GM18520 (cell line): Measurements from ENCODE around the gene FOXD4L6.
"Not testable (repeated sequence)": the region's sequence is repeated elsewhere in the genome, so short reads cannot be mapped to it uniquely, and the experiment has no call there.

Experiments
- ATAC-seq: cut with Tn5 transposase; IDR thresholded peaks from one replicate; pipeline ENCODE4 v1.9.1; 2021; ENCODE audit not compliant: unreplicated experiment

FOXD4L6 gene

DNA sequence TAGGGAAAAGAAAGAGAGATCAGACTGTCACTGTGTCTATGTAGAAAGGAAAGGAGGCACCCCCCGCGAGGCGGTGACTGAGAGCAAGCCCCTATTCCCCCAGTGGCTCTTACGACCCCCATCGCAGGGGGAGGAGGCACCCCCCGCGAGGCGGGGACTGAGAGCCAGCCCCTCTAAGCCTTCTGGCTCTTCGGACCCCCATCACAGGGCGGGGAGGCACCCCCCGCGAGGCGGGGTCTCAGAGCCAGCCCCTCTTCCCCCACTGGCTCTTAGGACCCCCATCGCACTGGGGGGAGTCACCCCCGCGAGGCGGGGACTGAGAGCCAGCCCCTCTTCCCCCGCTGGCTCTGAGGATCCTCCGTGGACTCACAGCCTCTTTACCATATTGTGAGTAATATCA is 23.9 kb downstream of the FOXD4L6 start:
- ATAC-seq = not testable (repeated sequence)

DNA sequence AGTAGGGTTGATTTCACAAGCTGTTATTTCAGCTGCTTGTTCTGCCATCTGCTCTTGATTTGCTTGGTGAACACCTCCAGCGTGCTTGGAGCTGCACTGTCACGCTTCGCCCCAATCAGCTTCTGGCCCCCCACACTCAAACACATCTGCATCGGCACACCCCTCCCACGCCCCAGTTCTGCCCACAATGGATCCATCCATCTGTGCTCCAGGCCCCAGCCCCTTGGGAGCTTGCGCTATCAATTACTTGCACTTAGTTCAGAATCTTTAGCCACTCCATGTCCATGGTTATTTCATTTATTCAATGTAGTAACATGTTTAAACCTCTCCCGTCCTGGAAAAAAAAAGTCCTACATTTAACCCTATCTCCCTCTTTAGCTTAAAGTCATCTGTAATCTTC is 28.0 kb downstream of the FOXD4L6 start:
- not testable (repeated sequence) for ATAC-seq

DNA sequence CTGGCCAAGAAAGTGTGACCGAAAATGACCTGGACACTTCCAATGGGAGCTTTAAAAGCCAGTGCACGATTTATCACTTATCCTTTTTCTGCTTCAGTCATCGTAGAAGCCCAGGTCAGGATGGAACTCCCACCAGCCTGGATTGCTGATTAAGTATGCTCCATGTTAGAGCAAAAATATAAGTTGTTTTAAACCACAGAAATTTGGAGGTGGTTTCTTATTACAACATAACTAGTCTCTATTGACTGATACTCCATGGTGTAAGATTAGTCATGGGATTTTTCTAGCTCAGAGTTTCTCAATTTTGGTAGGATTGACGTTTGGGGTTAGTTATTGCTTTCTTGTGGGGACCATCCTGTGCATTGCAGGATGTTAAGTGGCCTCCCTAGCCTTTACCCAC is 29.7 kb downstream of the FOXD4L6 start:
- not testable (repeated sequence) for ATAC-seq

DNA sequence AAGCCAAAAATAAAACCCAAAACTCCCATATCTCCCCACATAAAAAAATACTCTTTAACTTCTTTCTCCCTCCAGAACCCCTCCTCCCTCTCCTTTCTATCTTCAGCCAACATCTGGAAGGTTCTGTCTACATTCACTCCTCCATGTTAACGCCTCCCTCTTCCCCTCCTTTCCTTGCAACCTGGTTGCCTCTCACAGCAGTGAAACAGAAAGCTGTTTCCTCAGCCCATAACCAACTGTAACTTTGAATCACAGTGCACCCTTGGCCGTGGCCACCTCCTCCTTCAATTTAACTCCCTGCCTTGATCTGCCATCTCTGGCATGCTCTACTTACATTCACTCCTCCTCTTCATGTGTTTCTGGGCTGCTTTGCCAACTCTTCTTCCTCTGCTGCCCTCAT is 33.4 kb downstream of the FOXD4L6 start:
- ATAC-seq = not testable (repeated sequence)

DNA sequence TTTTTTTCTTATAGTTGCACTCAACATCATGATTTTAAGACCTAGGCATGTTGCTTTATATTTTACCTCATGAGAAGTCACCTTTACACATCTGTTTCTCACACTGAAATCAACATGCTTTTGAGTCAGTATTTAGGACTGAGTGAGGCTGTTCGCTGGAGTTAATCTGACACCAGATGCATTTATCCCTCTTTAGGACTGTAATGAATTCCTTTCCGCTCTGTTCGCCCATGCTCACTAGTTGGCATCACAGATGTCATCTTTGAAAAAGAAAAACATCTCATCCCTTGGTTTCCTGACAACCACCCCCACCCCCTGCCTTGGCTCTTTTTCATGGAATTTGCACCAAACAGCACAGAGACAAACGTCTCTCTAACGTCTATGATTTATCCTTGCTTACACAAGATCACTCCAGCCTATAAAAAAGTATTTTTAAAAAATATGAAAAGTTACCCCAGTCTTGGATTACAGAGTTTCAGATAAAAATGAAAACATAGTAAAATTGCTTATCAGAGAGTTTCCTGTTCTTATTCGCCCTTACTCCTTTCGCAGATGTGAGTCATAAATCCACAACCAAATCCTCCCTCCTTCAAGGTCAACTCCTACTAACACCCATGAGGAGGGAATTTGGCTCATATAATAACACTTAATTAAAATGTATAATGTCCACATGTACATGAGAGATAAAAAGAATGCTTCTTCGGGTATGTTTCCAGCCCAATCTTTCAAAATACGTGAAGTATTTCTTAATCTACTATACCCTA is 34.3 kb downstream of the FOXD4L6 start:
- not testable (repeated sequence) for ATAC-seq

DNA sequence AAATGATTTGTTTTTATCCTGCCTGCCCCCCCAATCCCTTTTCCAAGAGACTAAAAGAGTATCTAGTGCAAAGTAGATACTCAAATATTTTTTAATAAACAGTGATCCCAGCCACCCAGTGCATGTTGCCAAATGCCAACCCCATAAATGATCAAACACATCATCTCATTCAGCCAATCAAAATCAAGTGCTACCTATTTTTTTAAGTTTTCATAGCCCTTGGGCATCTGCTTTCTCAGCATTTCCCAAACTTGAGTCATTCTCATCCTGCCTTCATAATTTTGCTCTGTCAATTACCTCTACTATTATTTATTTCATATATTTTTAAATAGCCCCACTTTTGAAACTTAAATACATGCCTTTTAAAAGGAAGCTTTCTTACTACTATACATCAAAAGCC is 37.6 kb downstream of the FOXD4L6 start:
- ATAC-seq = not testable (repeated sequence)

DNA sequence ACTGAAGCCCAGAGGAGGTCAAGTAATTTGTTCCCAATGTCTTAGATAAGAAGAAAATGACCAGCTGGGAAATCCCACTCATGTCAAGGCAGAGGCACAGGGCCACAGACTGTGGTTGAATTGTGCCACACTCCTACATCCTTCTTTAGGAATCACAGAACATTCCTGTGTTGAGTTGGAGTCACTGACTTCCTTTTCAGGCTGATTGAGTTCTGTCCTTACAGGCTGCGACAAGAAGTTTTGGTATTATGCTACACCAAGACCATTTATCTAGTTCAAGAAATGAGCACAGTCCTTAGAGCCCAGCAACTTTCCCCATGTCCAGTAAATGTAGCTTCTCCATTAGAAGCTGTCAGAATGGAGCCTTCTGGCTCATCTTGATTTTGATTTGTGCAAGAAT is 38.1 kb downstream of the FOXD4L6 start:
- not testable (repeated sequence) for ATAC-seq

DNA sequence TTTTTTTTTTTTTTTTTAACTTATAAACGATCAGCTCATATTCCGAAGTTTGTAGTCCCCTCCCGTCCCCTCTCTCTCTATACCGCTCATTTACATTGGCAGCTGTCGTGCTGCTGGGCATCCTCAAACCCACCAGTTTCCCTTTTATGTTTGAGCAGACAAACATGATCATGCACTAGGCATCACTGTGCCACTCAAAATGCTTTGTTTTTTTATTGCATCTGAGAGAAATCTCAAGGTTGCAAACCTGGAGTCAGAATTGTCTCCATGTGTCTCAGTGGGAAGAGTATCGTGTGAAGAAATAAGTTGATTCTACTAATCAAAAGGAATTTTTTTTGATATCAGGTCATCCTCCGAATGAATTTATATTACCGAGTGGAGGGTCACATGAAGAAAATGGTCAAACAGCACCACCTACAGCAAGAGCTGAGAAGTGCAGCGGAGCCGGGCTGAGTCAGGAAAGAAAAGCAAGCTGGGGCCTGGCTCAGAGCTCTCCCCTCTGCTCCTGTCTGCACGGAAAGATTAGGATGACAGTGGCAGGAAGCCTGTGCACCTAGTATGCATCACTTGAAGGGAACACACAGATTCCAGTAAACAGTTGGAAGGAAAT is 39.9 kb downstream of the FOXD4L6 start:
- ATAC-seq = peak; percentile 68

DNA sequence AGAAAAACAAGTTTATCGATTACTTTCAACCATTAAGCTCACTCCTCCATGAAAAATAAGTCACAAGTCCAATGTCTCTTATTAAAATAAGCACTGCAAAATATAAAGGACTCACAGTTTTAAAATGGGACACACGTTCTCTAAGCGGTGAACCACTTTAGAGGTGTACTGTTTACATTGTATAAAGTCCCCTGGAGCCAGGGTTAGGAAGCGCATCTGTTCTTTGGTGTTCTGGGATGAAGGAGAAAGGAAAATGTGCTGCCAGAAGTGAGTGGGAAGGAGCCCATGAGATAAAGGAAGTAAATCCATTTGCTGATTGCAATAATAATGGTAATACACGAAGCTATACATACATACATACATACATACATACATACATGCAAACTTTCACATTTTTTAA is 40.6 kb downstream of the FOXD4L6 start:
- not testable (repeated sequence) for ATAC-seq

DNA sequence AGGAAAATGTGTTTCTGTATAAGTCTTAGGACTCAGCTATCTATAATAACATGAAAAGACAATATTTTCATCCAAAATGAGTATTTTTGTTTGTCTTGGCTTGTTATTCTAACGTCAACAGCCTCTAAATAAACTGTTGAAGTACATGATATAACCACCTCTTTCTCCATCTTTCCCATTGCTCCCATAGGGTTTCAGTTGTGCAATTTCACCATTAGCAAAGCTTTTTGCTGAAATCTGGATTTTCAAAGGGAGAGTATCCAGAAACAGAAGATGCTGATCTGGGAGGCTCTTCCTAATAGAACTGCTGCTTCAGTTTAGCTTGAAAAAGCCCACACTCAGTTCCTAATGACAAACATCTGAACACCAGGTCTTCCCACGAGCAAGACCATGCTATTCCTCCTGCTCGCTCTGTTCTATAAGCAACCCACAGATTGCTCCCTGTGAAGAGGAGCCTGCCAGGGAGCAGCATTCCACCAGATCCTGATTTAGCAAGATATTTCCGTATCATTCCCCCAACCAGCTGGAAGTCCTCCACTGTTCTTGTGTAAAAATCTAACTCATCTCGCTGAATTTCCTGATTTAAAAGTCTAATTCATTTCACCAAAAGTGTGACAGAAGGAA is 41.2 kb downstream of the FOXD4L6 start:
- ATAC-seq = not testable (repeated sequence)

DNA sequence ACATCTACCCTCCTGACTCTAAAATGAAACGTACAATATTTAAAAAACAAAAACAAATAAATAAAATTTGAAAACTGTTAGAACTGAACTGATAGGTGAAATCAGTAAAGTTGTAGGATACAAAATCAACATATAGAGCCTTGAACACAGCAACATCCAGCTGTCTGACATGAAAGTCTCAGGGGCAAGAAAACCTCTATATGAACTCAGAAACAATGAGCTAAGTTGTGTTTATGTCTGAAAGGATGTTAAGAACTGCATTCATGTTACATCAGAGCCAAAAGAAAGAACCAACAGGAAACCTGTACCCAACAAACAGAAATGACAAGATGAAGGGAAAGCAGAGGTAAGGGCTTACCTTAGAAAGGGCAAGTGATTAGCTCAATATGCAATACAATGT is 41.8 kb downstream of the FOXD4L6 start:
- ATAC-seq = not testable (repeated sequence)

DNA sequence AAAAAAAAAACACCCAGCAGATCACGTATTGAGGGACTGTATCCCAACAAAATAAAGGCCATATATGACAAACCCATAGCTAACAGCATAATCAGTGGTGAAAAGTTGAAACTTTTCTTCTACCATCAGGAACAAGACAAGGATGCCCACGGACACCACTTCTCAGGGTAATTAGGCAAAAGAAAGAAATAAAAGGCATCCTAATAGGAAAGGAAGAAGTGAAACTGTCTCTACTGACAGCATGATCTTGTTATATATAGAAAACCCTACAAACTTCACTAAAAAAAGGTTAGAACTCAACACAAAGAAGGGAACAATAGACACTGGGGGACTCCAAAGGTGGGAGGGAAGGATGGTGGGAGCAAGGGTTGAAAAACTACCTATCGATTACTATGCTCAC is 42.3 kb downstream of the FOXD4L6 start:
- ATAC-seq = not testable (repeated sequence)

DNA sequence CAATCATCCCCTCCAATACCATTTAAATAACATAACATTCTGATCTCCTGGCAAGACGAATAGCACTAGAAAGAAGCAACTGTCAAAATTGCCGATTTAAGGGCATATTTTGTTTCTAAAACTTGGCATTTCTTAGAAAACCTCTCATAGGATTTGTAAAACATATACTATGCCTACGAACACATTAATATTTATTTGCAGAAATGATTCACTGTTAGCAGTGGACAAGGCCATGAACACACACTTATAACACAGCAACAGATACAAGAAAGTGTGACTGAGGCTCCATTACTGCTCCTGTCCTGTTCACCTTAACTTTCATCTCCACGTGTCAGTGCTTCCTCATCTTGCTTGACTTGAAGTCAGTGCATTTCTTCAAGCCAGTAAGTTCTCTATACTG is 46.1 kb downstream of the FOXD4L6 start:
- not testable (repeated sequence) for ATAC-seq

DNA sequence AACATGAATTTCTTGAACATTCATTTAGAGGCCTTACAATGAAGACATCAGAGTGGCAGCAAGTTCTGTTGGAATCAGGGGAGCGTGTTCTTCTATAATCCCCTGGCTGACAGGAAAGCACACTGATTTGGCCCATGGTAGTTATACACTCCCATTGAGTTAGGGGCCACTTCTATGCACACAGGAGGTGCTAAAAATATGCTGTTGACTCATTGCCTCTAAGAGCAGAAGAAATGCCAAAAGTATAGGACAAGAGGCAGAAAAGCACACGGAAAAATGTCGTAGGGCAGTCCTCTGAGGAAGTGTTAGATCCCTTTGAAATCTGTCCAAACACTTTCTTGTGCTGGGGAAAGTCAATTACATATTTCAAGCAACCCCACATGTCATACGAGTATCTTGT is 49.0 kb downstream of the FOXD4L6 start:
- not testable (repeated sequence) for ATAC-seq

DNA sequence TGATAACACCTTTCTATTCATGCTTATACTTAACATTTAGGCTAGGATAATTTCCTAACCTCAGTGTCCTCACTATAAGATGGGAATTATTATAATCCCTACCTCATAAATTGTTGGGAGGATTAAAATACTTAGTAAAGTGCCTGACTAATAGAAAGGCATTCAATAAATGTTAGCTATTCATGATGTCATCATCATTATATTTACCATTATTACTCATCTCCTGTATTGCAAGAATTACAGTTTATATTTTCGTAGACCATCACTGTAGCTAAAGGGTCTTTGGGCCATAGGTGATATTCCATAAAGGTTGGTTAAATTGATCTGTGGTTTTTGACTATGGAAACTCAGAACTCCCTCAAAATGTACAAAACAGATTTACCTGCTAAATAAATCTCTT is 50.9 kb downstream of the FOXD4L6 start:
- not testable (repeated sequence) for ATAC-seq
